ACC112 (cell line): ENCODE data around the gene ABR.

Experiments used
- H2AFZ ChIP-seq: fragments of 200-600 bp; sonication (generic); one replicate; pipeline ENCODE4 v1.6.0; 2017; ENCODE audit warnings: antibody characterized with exemption, low read length; ENCODE audit not compliant: unreplicated experiment
- H3K27ac ChIP-seq: fragments of 200-600 bp; sonication (generic); 2 replicates; pipeline ENCODE4 v1.5.1; 2014; ENCODE audit warnings: low read depth, mild to moderate bottlenecking, antibody characterized with exemption, low read length, moderate library complexity
- H3K27me3 ChIP-seq: fragments of 200-600 bp; sonication (generic); 2 replicates; pipeline ENCODE4 v1.6.1; 2014; ENCODE audit warnings: mild to moderate bottlenecking, antibody characterized with exemption, low read length, moderate library complexity, mixed read lengths; ENCODE audit not compliant: insufficient read depth
- H3K36me3 ChIP-seq: fragments of 200-600 bp; sonication (generic); 2 replicates; pipeline ENCODE4 v1.6.1; 2016; ENCODE audit warnings: mild to moderate bottlenecking, antibody characterized with exemption, low read length, moderate library complexity, mixed read lengths; ENCODE audit not compliant: insufficient read depth
- H3K4me1 ChIP-seq: fragments of 200-600 bp; sonication (generic); one replicate; pipeline ENCODE4 v1.6.1; 2016; ENCODE audit warnings: low read length, mixed read lengths; ENCODE audit not compliant: insufficient read depth, unreplicated experiment, control insufficient read depth
- H3K4me3 ChIP-seq: fragments of 200-600 bp; sonication (generic); 2 replicates; pipeline ENCODE4 v1.5.1; 2014; ENCODE audit warnings: mild to moderate bottlenecking, low read depth, low read length
- H3K79me2 ChIP-seq: fragments of 200-600 bp; sonication (generic); one replicate; pipeline ENCODE4 v1.6.0; 2016; ENCODE audit warnings: low read length; ENCODE audit not compliant: control insufficient read depth, unreplicated experiment, insufficient read depth

ABR gene

DNA sequence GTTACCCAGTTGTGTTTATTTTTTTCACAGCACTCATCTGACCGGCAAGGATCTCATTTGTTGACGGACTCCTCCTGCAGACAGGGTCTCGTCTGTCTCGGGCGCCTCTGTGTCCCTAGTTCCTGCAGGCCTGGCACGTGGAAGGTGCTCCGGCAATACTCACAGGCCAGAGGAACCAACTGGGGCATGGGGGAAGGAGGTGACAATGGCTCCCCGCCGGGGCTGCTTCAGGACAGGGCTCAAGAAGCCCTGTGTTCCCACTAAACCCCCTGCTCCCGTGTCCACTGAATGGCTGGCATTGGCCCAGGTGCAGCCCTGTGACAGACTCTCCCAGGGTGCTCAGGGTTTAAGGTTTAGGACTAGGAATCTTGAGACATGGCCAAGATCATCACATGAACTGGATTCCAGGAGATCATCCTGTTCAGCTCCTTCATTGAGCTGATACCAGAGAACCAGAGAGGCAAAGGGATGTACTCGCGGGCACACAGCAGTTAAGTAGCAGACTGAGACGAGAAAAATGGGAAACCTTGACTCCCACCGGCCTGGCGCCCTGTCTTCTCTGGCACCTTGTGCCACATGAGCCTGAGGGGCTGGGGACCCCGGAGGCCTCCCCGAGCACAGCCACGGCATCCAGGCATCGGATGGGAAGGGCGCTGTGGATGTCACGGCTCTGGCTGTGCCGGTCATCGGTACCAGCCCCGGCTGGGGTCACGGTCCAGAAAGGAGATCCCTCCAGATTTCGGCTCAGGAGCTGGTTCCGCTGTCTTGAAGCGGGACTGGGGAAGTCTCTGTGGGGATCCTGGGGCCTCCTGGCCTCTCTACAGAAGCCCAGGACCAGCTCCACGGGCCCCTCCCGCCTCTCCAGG, 153.8 kb downstream of the ABR start:
- no peaks in the 10 kb centered on the region for H3K36me3 ChIP-seq
- no peak overlapping the region for H3K27ac ChIP-seq
- no peaks in the 10 kb centered on the region for H3K27me3 ChIP-seq
- H2AFZ ChIP-seq, result no peak overlapping the region
- peaks cover 15% of the 10 kb centered on the region for H3K4me1 ChIP-seq
- no peak overlapping the region for H3K4me3 ChIP-seq
- no peaks in the 10 kb centered on the region for H3K79me2 ChIP-seq

DNA sequence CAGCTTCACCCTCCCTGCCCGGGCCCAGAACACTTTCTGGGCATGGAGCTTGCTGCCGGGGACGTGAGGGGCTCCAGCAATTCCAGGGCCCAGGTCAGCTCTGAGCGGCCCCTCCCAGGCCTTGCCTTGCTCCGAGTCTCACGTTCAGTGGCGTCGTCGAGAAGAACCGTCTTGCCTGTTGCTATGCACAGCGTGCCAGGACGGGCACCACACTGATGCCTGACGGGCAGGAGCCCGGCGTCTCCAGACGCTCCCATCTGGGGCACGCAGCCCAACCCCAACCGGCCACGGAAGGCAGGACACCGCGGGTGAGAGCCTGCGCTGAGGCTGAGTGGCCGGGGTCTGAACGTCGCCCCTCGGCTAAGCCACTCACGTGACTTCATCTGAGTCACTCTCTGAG, 155.7 kb downstream of the ABR start:
- Histone ChIP-seq H3K4me1 (peaks cover 3% of the 10 kb centered on the region), H3K79me2 (no peaks in the 10 kb centered on the region), H3K36me3 (no peaks in the 10 kb centered on the region), H3K27me3 (no peaks in the 10 kb centered on the region), H3K27ac (no peak overlapping the region), H2AFZ (no peak overlapping the region), H3K4me3 (no peak overlapping the region)

DNA sequence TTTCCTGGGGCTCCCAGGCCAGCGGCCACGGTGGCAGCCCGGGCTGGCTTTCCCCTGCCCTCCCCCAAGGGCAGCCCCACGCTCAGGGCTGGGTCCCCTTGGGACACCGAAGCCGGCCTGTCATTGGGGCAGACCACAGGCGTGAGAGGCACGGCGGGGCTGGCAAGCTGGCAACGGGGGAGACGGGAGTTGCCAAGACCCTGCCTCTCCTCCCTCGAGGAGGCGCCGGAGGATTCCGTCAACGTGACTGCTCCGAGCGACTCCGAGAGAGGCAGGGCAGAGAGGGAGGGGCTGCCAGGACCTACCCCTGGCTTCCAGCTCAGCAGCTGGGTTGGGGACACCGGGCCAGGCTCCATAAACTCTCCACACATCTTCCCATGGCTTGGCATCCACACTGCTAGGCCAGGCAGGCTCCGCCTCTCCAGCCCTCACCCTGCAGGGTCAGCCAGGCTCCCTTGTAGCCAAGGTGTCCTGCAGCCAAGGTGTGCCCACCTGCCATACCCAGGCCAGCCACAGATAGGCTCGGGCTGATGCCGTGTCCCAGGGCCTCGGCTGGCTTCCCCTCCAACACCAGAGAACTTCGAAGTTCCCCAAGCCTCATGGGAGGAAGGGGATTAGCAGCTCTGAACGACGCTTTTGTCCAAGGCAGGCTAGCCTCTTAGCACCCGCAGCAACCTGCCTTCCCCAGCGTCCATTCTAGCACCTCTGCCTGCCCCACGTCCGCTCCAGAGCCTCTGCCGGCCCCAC, 157.3 kb downstream of the ABR start:
- H3K27ac ChIP-seq, result no peak overlapping the region
- no peaks in the 10 kb centered on the region for H3K4me1 ChIP-seq
- no peaks in the 10 kb centered on the region for H3K27me3 ChIP-seq
- H3K4me3 ChIP-seq, result no peak overlapping the region
- no peaks in the 10 kb centered on the region for H3K36me3 ChIP-seq
- H3K79me2 ChIP-seq, result no peaks in the 10 kb centered on the region
- no peak overlapping the region for H2AFZ ChIP-seq

DNA sequence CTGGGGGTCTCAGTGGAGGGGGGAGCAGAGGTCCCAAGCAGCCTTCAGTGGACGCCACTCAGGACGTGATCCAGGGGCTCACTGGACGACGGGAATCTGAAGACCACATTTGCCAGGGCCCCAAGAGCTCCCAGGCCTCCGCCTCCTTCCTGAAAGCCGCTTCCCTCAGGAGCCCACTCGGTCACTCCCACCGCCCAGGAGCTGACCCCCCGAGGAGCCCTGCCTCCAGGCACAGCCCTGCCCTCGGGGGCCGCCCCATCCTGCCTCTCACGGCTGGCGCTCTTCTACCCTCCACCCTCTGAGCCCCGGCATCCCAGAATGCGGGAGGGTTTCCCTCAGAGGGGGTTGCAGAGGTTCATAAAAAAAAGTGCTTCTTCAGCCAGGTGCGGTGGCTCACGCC, 158.6 kb downstream of the ABR start:
- no peak overlapping the region for H3K27ac ChIP-seq
- H3K27me3 ChIP-seq, result no peaks in the 10 kb centered on the region
- H3K79me2 ChIP-seq, result no peaks in the 10 kb centered on the region
- H3K4me1 ChIP-seq, result no peaks in the 10 kb centered on the region
- H2AFZ ChIP-seq, result no peak overlapping the region
- H3K36me3 ChIP-seq, result no peaks in the 10 kb centered on the region
- H3K4me3 ChIP-seq, result no peak overlapping the region

DNA sequence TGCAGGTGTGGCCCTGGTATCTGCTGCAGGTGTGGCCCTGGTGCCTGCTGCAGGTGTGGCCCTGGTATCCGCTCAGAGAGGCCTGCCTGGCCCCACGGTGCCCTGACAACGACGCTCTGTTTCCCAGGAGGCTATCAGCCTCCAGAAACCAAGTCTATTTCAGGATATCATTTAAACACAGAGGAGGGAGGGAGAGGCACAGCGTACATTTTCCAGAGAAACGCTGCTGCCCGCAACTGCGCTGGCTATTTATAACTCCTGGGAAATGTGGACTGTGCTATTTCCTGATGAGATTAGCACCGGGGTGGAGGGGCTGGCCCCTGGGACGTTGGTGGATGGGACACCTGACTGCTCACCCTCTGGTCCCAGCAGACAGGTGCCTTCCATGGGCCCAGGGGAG, 160.3 kb downstream of the ABR start:
- no peaks in the 10 kb centered on the region for H3K79me2 ChIP-seq
- H3K27ac ChIP-seq, result no peak overlapping the region
- H3K4me3 ChIP-seq, result no peak overlapping the region
- H3K4me1 ChIP-seq, result no peaks in the 10 kb centered on the region
- no peaks in the 10 kb centered on the region for H3K27me3 ChIP-seq
- H3K36me3 ChIP-seq, result no peaks in the 10 kb centered on the region
- no peak overlapping the region for H2AFZ ChIP-seq

DNA sequence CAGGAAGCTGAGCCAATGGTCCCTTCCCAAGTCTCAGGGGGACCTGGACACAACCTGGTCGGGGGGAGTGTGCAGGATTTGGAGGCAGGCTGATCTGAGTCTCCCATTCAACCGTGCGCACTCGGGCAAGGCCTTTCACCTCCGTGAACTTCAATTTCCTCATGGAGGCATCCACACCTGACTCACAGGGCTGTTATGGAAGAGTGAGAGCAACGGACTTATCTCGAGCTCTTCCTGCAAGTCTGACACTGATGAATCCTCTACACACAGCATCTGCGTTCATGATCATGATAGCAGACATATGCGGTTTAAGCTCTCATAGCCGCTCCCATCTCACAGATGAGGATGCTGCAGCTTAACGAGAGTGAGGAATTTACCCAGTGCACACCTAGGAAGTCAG, 161.2 kb downstream of the ABR start:
- H3K4me1 ChIP-seq, result no peaks in the 10 kb centered on the region
- H3K27ac ChIP-seq, result no peak overlapping the region
- H2AFZ ChIP-seq, result no peak overlapping the region
- no peaks in the 10 kb centered on the region for H3K27me3 ChIP-seq
- H3K79me2 ChIP-seq, result no peaks in the 10 kb centered on the region
- H3K36me3 ChIP-seq, result no peaks in the 10 kb centered on the region
- H3K4me3 ChIP-seq, result no peak overlapping the region

DNA sequence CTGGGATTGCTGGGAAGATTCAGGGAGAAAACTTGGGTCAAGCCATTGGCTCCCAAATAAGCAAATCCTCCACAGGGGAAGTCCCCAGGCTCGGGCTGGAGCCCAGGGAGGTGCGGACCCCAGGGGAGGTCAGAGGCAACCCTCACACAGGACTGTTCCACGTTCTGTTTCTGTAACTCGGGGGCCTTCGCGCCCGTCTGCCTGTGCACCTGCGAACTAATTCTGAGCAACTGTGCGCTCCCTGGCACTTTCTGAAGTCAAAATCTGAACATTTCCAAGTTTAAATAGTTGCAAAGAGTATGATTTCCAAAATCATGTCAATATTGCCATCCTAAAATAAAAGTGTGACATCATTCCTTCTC, 166.1 kb downstream of the ABR start:
- H3K27me3 ChIP-seq, result no peaks in the 10 kb centered on the region
- no peak overlapping the region for H2AFZ ChIP-seq
- no peaks in the 10 kb centered on the region for H3K79me2 ChIP-seq
- H3K4me1 ChIP-seq, result no peaks in the 10 kb centered on the region
- H3K4me3 ChIP-seq, result no peak overlapping the region
- H3K36me3 ChIP-seq, result peaks cover 3% of the 10 kb centered on the region; the same call in 1 of the 2 replicates
- no peak overlapping the region for H3K27ac ChIP-seq

DNA sequence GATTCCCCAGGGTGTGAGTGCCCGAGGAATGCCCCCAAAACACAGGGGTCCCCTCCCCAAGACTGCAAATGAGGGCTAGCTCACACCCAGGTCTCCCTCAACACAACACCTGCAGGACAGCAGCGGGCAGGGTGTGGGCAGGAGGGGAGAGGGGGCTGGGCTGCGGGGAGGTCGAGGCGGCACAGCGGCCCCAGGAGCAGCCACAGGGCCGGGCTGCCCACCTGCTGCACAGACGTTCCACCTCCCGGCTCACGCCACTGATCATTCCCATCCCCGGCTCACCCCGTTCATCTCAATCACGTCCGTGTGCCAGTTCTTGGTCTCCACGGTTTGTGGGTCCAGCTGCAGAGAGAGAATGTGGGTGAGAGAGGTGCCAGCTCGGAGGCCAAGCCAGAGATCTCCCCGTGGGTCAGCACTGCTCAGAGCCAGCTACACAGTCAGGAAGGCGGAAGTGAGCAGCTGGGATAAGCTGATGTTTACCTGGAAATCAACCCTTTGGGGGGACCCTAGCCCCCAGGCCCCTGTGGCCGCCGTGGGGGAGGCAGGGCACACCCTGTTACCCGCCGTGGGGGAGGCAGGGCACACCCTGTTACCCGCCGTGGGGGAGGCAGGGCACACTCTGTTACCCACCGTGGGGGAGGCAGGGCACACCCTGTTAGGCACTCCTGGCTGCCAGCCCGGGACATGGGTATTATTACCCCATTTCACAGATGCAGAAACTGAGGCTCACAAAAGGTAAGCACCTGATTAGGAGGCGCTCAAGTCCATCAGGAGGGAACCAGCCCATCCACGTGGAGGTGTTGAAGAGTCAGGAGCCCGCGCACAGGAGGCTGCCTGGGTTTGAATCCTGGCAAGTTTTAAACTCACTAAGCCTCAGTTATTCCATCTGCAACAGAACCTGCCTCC, 166.7 kb downstream of the ABR start:
- H3K79me2 ChIP-seq, result no peaks in the 10 kb centered on the region
- H2AFZ ChIP-seq, result no peak overlapping the region
- no peak overlapping the region for H3K27ac ChIP-seq
- H3K4me3 ChIP-seq, result no peak overlapping the region
- H3K36me3 ChIP-seq, result peaks cover 3% of the 10 kb centered on the region; the same call in 1 of the 2 replicates
- no peaks in the 10 kb centered on the region for H3K27me3 ChIP-seq
- no peaks in the 10 kb centered on the region for H3K4me1 ChIP-seq

DNA sequence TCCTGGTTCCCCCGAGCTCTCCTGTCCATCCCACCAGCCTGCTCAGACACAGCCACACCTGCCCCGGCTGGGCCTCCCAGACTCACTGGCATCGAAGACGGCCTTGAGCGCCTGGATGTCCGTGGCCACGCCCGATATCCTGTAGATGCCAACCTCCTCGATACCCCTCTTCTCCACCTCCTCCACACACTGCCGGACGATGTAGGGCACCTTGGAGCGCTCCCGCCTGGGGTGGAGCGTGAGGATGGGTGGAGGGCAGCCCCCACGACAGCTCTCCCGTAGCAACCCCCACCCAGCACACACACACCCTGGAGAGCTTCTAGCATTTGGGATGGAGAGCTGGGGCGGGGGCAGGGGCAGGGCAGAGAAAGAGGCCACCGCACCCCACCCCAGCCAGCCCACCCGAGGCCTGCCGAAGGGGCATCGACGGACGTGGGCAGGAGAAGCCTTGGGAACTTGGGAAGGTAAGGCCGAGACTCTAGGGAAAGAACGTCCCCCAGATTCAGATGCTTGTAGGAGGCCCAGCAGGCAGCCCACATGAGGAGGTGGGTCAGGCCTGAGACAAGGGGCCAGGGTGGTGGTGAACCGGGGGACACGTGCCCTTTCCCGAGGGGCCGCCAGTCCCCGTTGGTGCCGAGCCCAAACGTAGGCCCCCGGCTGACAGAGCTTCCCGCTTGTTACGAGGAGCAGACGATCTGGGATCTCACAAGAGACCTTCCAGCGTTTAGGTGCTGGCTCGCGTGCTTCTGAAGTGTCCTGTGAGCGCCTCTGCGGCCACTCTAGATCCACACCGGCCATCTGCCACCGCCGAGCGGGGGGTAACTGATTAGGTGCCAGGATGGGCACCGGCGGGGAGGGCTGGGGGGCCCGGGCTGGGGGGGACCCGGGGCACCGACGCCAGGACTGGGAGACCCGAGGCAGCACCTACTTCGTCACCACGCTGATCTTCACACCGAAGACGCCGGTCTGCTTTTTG, 167.7 kb downstream of the ABR start:
- Histone ChIP-seq H3K27me3 (no peaks in the 10 kb centered on the region), H3K4me3 (no peak overlapping the region), H3K4me1 (no peaks in the 10 kb centered on the region), H2AFZ (no peak overlapping the region), H3K27ac (no peak overlapping the region), H3K79me2 (no peaks in the 10 kb centered on the region), H3K36me3 (peaks cover 5% of the 10 kb centered on the region; the same call in 1 of the 2 replicates)
